ENCODE results near the gene OR52I2. TPM values are rescaled to one million over a fixed set of nuclear protein-coding genes. Genes with fewer than 3 reads are reported as not detected.

Gene OR52I2
- total and polyA plus RNA-seq, 8 donors = 0.03 to 0.07 (median 0.03) TPM; not detected in 4

DNA sequence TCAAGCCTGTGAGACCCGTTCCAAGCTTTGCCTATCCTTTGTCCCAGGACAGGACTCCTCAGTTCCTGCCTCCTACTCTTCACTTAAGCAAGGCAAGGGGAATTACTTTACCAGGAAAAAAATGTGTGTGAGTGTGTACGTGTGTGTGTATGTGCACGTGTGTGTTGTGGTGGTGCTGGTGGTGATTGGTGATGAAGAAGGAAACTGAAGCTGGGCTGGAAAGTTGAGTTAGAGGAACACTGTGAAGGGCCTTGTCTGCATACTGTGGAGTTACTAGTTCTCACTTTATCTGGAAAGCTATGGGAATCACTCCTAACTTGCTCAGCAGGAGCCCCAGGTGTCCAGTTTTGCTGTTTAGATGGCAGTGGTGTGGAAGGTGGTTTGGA lies 56.1 kb downstream of the OR52I2 start:
- no peaks in the 10 kb centered on the region for H3K36me3 ChIP-seq
- intact Hi-C loops (cut with DNase I) = no loop called here

DNA sequence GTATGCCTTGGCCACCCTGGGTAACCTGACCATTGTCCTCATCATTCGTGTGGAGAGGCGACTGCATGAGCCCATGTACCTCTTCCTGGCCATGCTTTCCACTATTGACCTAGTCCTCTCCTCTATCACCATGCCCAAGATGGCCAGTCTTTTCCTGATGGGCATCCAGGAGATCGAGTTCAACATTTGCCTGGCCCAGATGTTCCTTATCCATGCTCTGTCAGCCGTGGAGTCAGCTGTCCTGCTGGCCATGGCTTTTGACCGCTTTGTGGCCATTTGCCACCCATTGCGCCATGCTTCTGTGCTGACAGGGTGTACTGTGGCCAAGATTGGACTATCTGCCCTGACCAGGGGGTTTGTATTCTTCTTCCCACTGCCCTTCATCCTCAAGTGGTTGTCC lies 58.4 kb downstream of the OR52I2 start:
- Histone ChIP-seq H3K4me1 (peaks cover 0 to 2% of the 10 kb centered on the region in 2 donors), H3K27ac (no peak overlapping the region), H3K4me3 (no peak overlapping the region), H3K27me3 (peaks cover 0 to 6% of the 10 kb centered on the region in 2 donors), H3K9me3 (no peaks in the 10 kb centered on the region), H3K36me3 (no peaks in the 10 kb centered on the region)
- ATAC-seq (no peak), DNase-seq (no peak)
- TF ChIP-seq, protein P1, sequence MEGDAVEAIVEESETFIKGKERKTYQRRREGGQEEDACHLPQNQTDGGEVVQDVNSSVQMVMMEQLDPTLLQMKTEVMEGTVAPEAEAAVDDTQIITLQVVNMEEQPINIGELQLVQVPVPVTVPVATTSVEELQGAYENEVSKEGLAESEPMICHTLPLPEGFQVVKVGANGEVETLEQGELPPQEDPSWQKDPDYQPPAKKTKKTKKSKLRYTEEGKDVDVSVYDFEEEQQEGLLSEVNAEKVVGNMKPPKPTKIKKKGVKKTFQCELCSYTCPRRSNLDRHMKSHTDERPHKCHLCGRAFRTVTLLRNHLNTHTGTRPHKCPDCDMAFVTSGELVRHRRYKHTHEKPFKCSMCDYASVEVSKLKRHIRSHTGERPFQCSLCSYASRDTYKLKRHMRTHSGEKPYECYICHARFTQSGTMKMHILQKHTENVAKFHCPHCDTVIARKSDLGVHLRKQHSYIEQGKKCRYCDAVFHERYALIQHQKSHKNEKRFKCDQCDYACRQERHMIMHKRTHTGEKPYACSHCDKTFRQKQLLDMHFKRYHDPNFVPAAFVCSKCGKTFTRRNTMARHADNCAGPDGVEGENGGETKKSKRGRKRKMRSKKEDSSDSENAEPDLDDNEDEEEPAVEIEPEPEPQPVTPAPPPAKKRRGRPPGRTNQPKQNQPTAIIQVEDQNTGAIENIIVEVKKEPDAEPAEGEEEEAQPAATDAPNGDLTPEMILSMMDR (IDR thresholded peaks at IDR 0.05) = no peak
- intact Hi-C loops (cut with DNase I) = loop anchor here in 1 of 2 donors (5.0 kb wide), 1 partner anchor 362 kb away; no protein-coding TSS in a partner anchor

More for the DNA sequence above, 56.1 kb downstream of the OR52I2 start:
- DNase-seq (no peak), ATAC-seq (no peak)
- TF ChIP-seq, protein P1 (IDR thresholded peaks at IDR 0.05) = no peak
- no peak overlapping the region for H3K27ac ChIP-seq
- peaks cover 0 to 2% of the 10 kb centered on the region in 2 donors for H3K4me1 ChIP-seq
- no peaks in the 10 kb centered on the region for H3K9me3 ChIP-seq
- peaks cover 0 to 6% of the 10 kb centered on the region in 2 donors for H3K27me3 ChIP-seq
- H3K4me3 ChIP-seq = no peak overlapping the region

DNA sequence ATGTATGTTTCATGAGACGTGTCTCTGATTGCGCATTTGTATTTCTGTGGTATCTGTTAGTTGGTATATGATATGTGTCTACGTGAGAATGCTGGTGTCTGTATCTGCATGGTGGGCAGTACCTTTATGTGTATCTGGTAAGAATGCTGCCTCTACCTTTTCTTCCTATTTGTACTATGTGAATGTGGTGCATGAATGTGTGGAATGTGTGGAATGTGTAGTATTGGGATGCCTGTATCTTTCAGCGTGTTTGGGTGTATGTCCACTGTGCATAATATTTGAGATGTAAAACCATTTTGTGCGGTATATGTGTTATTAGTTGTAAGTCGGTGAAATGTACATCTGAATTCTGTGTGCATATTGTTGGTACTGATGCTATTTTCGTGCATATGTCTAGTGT lies 60.0 kb downstream of the OR52I2 start:
- no peak overlapping the region for H3K27ac ChIP-seq
- no peak for DNase-seq
- intact Hi-C loops (cut with DNase I) = loop anchor here in 1 of 2 donors (5.0 kb wide), 1 partner anchor 361 kb away; no protein-coding TSS in a partner anchor
- H3K36me3 ChIP-seq = no peaks in the 10 kb centered on the region
- no peaks in the 10 kb centered on the region for H3K9me3 ChIP-seq
- peaks cover 0 to 6% of the 10 kb centered on the region in 2 donors for H3K27me3 ChIP-seq
- no peak for ATAC-seq
- no peak overlapping the region for H3K4me3 ChIP-seq
- H3K4me1 ChIP-seq = peaks cover 0 to 2% of the 10 kb centered on the region in 2 donors
- TF ChIP-seq, protein P1 (IDR thresholded peaks at IDR 0.05) = no peak

DNA sequence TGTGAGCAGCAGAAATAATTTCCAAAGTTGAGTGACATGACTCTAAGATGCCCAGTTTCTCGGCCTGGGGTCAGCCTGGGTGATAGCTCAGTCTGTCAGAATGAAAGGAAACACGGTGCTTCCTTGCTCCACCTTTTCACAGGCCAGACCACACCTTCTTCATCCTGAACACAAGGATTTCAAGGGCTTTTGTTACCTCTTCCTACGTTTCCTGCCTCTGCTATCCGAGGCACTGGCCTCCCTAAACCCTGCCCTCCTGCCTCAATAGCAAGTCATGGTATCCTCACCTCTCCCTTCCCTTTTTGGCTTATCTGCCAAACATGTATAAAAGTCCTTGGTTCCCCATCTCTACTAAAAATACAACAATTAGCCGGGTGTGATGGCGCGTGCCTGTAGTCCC lies 60.5 kb downstream of the OR52I2 start:
- H3K9me3 ChIP-seq = no peaks in the 10 kb centered on the region
- no peak overlapping the region for H3K4me3 ChIP-seq
- intact Hi-C loops (cut with DNase I) = loop anchor here in 1 of 2 donors (5.0 kb wide), 1 partner anchor 360 kb away; no protein-coding TSS in a partner anchor
- TF ChIP-seq, protein P1 (IDR thresholded peaks at IDR 0.05) = no peak
- peaks cover 0 to under 1% of the 10 kb centered on the region in 2 donors for H3K4me1 ChIP-seq
- ATAC-seq (no peak), DNase-seq (no peak)
- H3K36me3 ChIP-seq = no peaks in the 10 kb centered on the region
- H3K27me3 ChIP-seq = peaks cover 0 to 5% of the 10 kb centered on the region in 2 donors
- H3K27ac ChIP-seq = no peak overlapping the region

Other genes starting within 250 kb of the OR52I2 start
- gene OR52B4, start 213.4 kb upstream of the OR52I2 start, total RNA-seq = not detected
- gene OR52B4, start 213.4 kb upstream of the OR52I2 start, polyA plus RNA-seq (ENCODE audit: insufficient read length in 6 of 6) = not detected
- 10 to 100 TPM; 26.3 to 36.8 TPM for gene TRIM21, start 188.0 kb upstream of the OR52I2 start, total RNA-seq
- gene TRIM21, start 188.0 kb upstream of the OR52I2 start, polyA plus RNA-seq (ENCODE audit: insufficient read length in 6 of 6) = 10 to 100 TPM; 25.4 to 30.8 (median 26.3) TPM
- 1 to 10 TPM in 1 of 2 donors, not detected in 1; 1.9 TPM for gene OR52K2, start 132.4 kb upstream of the OR52I2 start, total RNA-seq
- gene OR52K2, start 132.4 kb upstream of the OR52I2 start, polyA plus RNA-seq (ENCODE audit: insufficient read length in 6 of 6) = not detected
- gene OR52K1, start 99.1 kb upstream of the OR52I2 start, total RNA-seq = under 1 TPM; 0.09 to 0.86 TPM
- under 1 TPM; 0.21 to 0.35 (median 0.27) TPM for gene OR52K1, start 99.1 kb upstream of the OR52I2 start, polyA plus RNA-seq (ENCODE audit: insufficient read length in 6 of 6)
- not detected for gene OR52M1, start 36.6 kb upstream of the OR52I2 start, total RNA-seq
- not detected for gene OR52M1, start 36.6 kb upstream of the OR52I2 start, polyA plus RNA-seq (ENCODE audit: insufficient read length in 6 of 6)
- gene OR52I1, start 12.3 kb downstream of the OR52I2 start, total RNA-seq = not detected
- gene OR52I1, start 12.3 kb downstream of the OR52I2 start, polyA plus RNA-seq (ENCODE audit: insufficient read length in 6 of 6) = under 1 TPM in 5 of 6 donors, not detected in 1; 0.08 to 0.14 (median 0.11) TPM
- gene TRIM68, start 26.5 kb downstream of the OR52I2 start, total RNA-seq = 10 to 100 TPM; 12.5 to 14.1 TPM
- 10 to 100 TPM; 17.9 to 23.6 (median 19.0) TPM for gene TRIM68, start 26.5 kb downstream of the OR52I2 start, polyA plus RNA-seq (ENCODE audit: insufficient read length in 6 of 6)
- gene OR51D1, start 55.7 kb downstream of the OR52I2 start, total RNA-seq = not detected
- gene OR51D1, start 55.7 kb downstream of the OR52I2 start, polyA plus RNA-seq (ENCODE audit: insufficient read length in 6 of 6) = not detected
- not detected for gene OR51E1, start 62.2 kb downstream of the OR52I2 start, total RNA-seq
- gene OR51E1, start 62.2 kb downstream of the OR52I2 start, polyA plus RNA-seq (ENCODE audit: insufficient read length in 6 of 6) = under 1 TPM; 0.06 to 0.50 (median 0.33) TPM
- gene OR51E2, start 116.1 kb downstream of the OR52I2 start, total RNA-seq = not detected
- gene OR51E2, start 116.1 kb downstream of the OR52I2 start, polyA plus RNA-seq (ENCODE audit: insufficient read length in 6 of 6) = under 1 TPM in 5 of 6 donors, not detected in 1; 0.08 to 0.18 (median 0.15) TPM
- gene MMP26, start 123.0 kb downstream of the OR52I2 start, total RNA-seq = not detected
- not detected for gene MMP26, start 123.0 kb downstream of the OR52I2 start, polyA plus RNA-seq (ENCODE audit: insufficient read length in 6 of 6)
- not detected for gene OR51F1, start 188.2 kb downstream of the OR52I2 start, total RNA-seq
- gene OR51F1, start 188.2 kb downstream of the OR52I2 start, polyA plus RNA-seq (ENCODE audit: insufficient read length in 6 of 6) = not detected
- not detected for gene OR52R1, start 222.6 kb downstream of the OR52I2 start, total RNA-seq
- gene OR52R1, start 222.6 kb downstream of the OR52I2 start, polyA plus RNA-seq (ENCODE audit: insufficient read length in 6 of 6) = not detected
- gene OR51F2, start 239.6 kb downstream of the OR52I2 start, total RNA-seq = not detected
- not detected for gene OR51F2, start 239.6 kb downstream of the OR52I2 start, polyA plus RNA-seq (ENCODE audit: insufficient read length in 6 of 6)